Measurements from ENCODE around the gene RAB8B. TPM values are rescaled to one million over a fixed set of nuclear protein-coding genes. Genes with fewer than 3 reads are reported as not detected.
A peak's percentile ranks its signal among the peaks of the same experiment; 100 is the strongest.

The RAB8B gene
- total RNA-seq, 2 donors from 2014 or later, result 21.9 to 28.8 TPM

DNA sequence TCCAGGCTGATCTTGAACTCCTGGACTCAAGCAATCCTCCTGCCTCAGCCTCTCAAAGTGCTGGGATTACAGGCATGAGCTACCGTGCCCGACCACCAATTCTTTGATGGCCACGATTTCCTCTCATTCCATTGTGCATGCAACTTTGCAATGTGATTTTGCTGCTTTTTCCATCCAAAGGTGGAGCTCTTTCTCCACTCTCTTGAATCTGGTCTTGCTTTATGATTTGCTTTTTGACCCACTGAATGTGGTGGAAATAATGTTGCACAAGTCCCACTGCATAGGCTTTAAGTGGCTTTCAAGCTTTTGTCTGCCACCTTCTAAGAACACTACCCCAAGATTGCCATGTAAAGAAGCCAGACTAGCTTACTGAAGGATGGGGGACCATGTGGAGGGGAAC lies 42.7 kb upstream of the RAB8B start:
- no peak overlapping the region for H3K9ac ChIP-seq (ENCODE audit: extremely low read depth, low read length, poor library complexity, severe bottlenecking)
- TF ChIP-seq, protein P1, sequence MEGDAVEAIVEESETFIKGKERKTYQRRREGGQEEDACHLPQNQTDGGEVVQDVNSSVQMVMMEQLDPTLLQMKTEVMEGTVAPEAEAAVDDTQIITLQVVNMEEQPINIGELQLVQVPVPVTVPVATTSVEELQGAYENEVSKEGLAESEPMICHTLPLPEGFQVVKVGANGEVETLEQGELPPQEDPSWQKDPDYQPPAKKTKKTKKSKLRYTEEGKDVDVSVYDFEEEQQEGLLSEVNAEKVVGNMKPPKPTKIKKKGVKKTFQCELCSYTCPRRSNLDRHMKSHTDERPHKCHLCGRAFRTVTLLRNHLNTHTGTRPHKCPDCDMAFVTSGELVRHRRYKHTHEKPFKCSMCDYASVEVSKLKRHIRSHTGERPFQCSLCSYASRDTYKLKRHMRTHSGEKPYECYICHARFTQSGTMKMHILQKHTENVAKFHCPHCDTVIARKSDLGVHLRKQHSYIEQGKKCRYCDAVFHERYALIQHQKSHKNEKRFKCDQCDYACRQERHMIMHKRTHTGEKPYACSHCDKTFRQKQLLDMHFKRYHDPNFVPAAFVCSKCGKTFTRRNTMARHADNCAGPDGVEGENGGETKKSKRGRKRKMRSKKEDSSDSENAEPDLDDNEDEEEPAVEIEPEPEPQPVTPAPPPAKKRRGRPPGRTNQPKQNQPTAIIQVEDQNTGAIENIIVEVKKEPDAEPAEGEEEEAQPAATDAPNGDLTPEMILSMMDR (conservative IDR thresholded peaks at IDR 0.05), result no peak
- H3K4me3 ChIP-seq (ENCODE audit: low read length), result no peak overlapping the region
- no peak overlapping the region for H3K27ac Mint-ChIP-seq
- peaks cover 6% of the 10 kb centered on the region for H3K36me3 ChIP-seq (ENCODE audit: control insufficient read depth, insufficient read depth, low read length)
- no peaks in the 10 kb centered on the region for H3K9me3 ChIP-seq (ENCODE audit: control insufficient read depth, low read length)
- DNase-seq, result no peak
- peaks cover 21% of the 10 kb centered on the region for H3K36me3 Mint-ChIP-seq (ENCODE audit: low read depth)
- 93 to 100% methylated on average over 3 of the region's 3 CpGs for WGBS, 2 experiments (ENCODE audit: insufficient coverage in 1 of 2, insufficient read length in 1 of 2)
- H3K27me3 ChIP-seq (ENCODE audit: control insufficient read depth, insufficient read depth, low read length, poor library complexity, severe bottlenecking), result no peaks in the 10 kb centered on the region
- no peak overlapping the region for H3K4me3 Mint-ChIP-seq
- no peaks in the 10 kb centered on the region for H3K4me1 ChIP-seq (ENCODE audit: control insufficient read depth, insufficient read depth, low read length)
- no peaks in the 10 kb centered on the region for H3K9me3 Mint-ChIP-seq
- H3K27me3 Mint-ChIP-seq (ENCODE audit: insufficient read depth), result no peaks in the 10 kb centered on the region
- H3K4me1 Mint-ChIP-seq, result peaks cover 4% of the 10 kb centered on the region
- H3K27ac ChIP-seq (ENCODE audit: low read depth, low read length), result no peak overlapping the region

DNA sequence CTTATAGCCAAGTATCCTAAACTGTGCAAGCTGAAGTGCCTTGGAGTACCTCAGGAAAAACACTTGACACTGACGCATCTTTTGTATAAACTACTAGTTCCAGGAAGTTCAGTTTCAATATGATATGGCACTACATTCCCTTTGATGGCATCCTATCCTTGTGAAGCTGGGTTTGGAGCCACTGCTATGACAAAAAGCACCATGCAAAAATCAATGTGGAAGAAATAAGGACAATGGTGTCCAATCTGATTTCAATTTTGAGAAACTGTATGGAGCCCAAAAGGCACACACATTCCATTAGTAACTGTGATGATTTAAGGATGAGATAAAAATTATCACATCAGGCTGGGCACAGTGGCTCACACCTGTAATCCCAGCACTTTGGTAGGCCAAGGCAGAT lies 37.7 kb upstream of the RAB8B start:
- no peaks in the 10 kb centered on the region for H3K9me3 ChIP-seq (ENCODE audit: control insufficient read depth, low read length)
- peaks cover 6% of the 10 kb centered on the region for H3K4me1 Mint-ChIP-seq
- H3K27ac Mint-ChIP-seq, result no peak overlapping the region

DNA sequence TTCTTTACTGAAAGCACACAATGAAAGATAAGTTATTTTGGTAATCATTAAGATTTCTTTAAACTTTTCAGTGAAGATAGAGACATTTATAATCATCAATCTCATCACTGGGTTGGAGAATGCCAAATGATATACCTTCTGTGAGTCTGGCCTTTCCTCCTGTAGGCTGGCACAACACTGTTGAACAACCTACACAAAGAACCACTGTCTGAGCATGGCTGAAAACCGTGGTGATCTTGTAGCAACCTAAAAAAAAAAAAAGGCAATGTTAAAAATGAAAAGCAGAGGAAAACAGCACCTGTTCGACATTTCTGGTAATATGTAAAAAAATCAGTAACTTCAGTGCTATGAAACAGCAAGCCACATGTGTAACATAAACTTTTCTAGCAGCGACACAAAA lies 33.9 kb upstream of the RAB8B start:
- no peaks in the 10 kb centered on the region for H3K9me3 ChIP-seq (ENCODE audit: control insufficient read depth, low read length)
- peak overlapping the region; percentile 99 for H3K4me3 Mint-ChIP-seq
- H3K4me1 ChIP-seq (ENCODE audit: control insufficient read depth, insufficient read depth, low read length), result no peaks in the 10 kb centered on the region
- peaks cover 6% of the 10 kb centered on the region for H3K4me1 Mint-ChIP-seq
- H3K9me3 Mint-ChIP-seq, result no peaks in the 10 kb centered on the region
- peaks cover 26% of the 10 kb centered on the region for H3K36me3 ChIP-seq (ENCODE audit: control insufficient read depth, insufficient read depth, low read length)
- peaks cover 18% of the 10 kb centered on the region for H3K36me3 Mint-ChIP-seq (ENCODE audit: low read depth)
- 57 to 87% methylated on average over 1 to 3 of the region's 3 CpGs for WGBS, 2 experiments (ENCODE audit: insufficient coverage in 1 of 2, insufficient read length in 1 of 2)
- no peak overlapping the region for H3K9ac ChIP-seq (ENCODE audit: extremely low read depth, low read length, poor library complexity, severe bottlenecking)
- H3K27me3 Mint-ChIP-seq (ENCODE audit: insufficient read depth), result no peaks in the 10 kb centered on the region
- no peak overlapping the region for H3K27ac Mint-ChIP-seq
- TF ChIP-seq, protein P1 (conservative IDR thresholded peaks at IDR 0.05), result no peak
- H3K4me3 ChIP-seq (ENCODE audit: low read length), result peak overlapping the region; percentile 92
- no peak for DNase-seq
- H3K27me3 ChIP-seq (ENCODE audit: control insufficient read depth, insufficient read depth, low read length, poor library complexity, severe bottlenecking), result no peaks in the 10 kb centered on the region
- H3K27ac ChIP-seq (ENCODE audit: low read depth, low read length), result no peak overlapping the region

More for the DNA sequence above, 37.7 kb upstream of the RAB8B start:
- H3K27ac ChIP-seq (ENCODE audit: low read depth, low read length), result no peak overlapping the region
- no peak overlapping the region for H3K4me3 Mint-ChIP-seq
- no peaks in the 10 kb centered on the region for H3K4me1 ChIP-seq (ENCODE audit: control insufficient read depth, insufficient read depth, low read length)
- H3K9me3 Mint-ChIP-seq, result no peaks in the 10 kb centered on the region
- TF ChIP-seq, protein P1 (conservative IDR thresholded peaks at IDR 0.05), result no peak
- DNase-seq, result no peak
- no peaks in the 10 kb centered on the region for H3K27me3 ChIP-seq (ENCODE audit: control insufficient read depth, insufficient read depth, low read length, poor library complexity, severe bottlenecking)
- no peaks in the 10 kb centered on the region for H3K27me3 Mint-ChIP-seq (ENCODE audit: insufficient read depth)
- H3K36me3 ChIP-seq (ENCODE audit: control insufficient read depth, insufficient read depth, low read length), result peaks cover 26% of the 10 kb centered on the region
- H3K4me3 ChIP-seq (ENCODE audit: low read length), result no peak overlapping the region
- peaks cover 28% of the 10 kb centered on the region for H3K36me3 Mint-ChIP-seq (ENCODE audit: low read depth)
- WGBS, 2 experiments (ENCODE audit: insufficient coverage in 1 of 2, insufficient read length in 1 of 2), result 88 to 97% methylated on average over 1 of the region's 1 CpG
- H3K9ac ChIP-seq (ENCODE audit: extremely low read depth, low read length, poor library complexity, severe bottlenecking), result no peak overlapping the region
